ENCODE data around the gene RPS16. TPM values are rescaled to one million over a fixed set of nuclear protein-coding genes. Genes with fewer than 3 reads are reported as not detected.

Gene RPS16
- total and polyA plus RNA-seq, 9 of the 15 experiments (the other 6 are each of a cell fraction or from before 2014, with no cell fraction given), result 82.6 to 3,671 (median 2,204) TPM

- in situ Hi-C loops (cut with MboI) (no loop called here), intact Hi-C loops (cut with micrococcal nuclease) (loop anchor here (5.0 kb wide), 2 partner anchors 186 to 291 kb away; no protein-coding TSS in a partner anchor)
- no TSS peak for BruUV-seq (replicated peaks)
- POLR2A ChIA-PET, result interaction anchor here (1.1 to 1.7 kb wide), 5 partner anchors 10 to 71 kb away, joined by 3 to 15 read pairs (median 5); partner anchors contain the start of genes RPS16 and SAMD4B
- CTCF ChIA-PET (ENCODE audit: low intra/inter-chr PET ratio), result interaction anchor here (0.6 to 3.7 kb wide), 4 partner anchors 15 to 303 kb away, joined by 3 to 74 read pairs (median 4); no protein-coding TSS in a partner anchor
- no peaks in the 10 kb centered on the region for H3K27me3 ChIP-seq (ENCODE audit: control insufficient read depth in 2 of 2, insufficient read depth in 2 of 2, low read length in 2 of 2)
- H3K79me2 ChIP-seq (ENCODE audit: control insufficient read depth, insufficient read depth, low read length), result peaks cover 44% of the 10 kb centered on the region
- H3K9ac ChIP-seq (ENCODE audit: insufficient read depth in 1 of 2, low read depth in 2 of 2, low read length in 2 of 2), result peak overlapping the region; percentile 86 to 97
- H3K4me1 ChIP-seq (replicated peaks in 1 of 2; ENCODE audit: control insufficient read depth in 2 of 2, insufficient read depth in 2 of 2, low read length in 2 of 2), result peaks cover 31 to 70% of the 10 kb centered on the region in 2 experiments
- DNase-seq (ENCODE audit: extremely low read depth in 1 of 4, low spot score in 3 of 4) (peak; percentile 39 to 70 (median 58)), ATAC-seq (no peak), FAIRE-seq (no peak)
- peaks cover 20% of the 10 kb centered on the region; the same call in 2 of the 3 replicates for H3K36me3 ChIP-seq (ENCODE audit: control insufficient read depth, insufficient read depth, low read length)
- H3K9me1 ChIP-seq (ENCODE audit: control insufficient read depth, insufficient read depth, low read length), result no peaks in the 10 kb centered on the region
- peak overlapping the region; percentile 84 for H3K27ac ChIP-seq (ENCODE audit: extremely low read depth, low read depth, low read length)
- H3K9me3 ChIP-seq (replicated peaks; ENCODE audit: control insufficient read depth, insufficient read depth, low read depth, low read length), result no peaks in the 10 kb centered on the region
- H3K4me3 ChIP-seq, result peak overlapping the region; percentile 71
- peak overlapping the region; percentile 77 for H3K4me2 ChIP-seq (ENCODE audit: insufficient read depth, low read length)
- WGBS (ENCODE audit: insufficient coverage, low coverage, missing lambda C conversion rate), result 12% methylated on average over 20 of the region's 54 CpGs
- H2AFZ ChIP-seq (ENCODE audit: low read depth, low read length), result peak overlapping the region; percentile 78
- peaks cover under 1% of the 10 kb centered on the region; the same call in 1 of the 2 replicates for H4K20me1 ChIP-seq (replicated peaks; ENCODE audit: control insufficient read depth, insufficient read depth, low read length)
- TF ChIP-seq ZNF277 (CRISPR knock-in tag; IDR thresholded peaks at IDR 0.05; ENCODE audit: borderline replicate concordance) (no peak), NUFIP1 (IDR thresholded peaks at IDR 0.05; ENCODE audit: partially characterized antibody) (no peak), POU5F1 (IDR thresholded peaks at IDR 0.05; ENCODE audit: borderline replicate concordance, low read depth, low read length, partially characterized antibody) (no peak), PRMT5 (CRISPR knock-in tag; IDR thresholded peaks at IDR 0.05) (no peak), MCM5 (IDR thresholded peaks at IDR 0.05; ENCODE audit: low read depth) (no peak), ZBTB40 (IDR thresholded peaks at IDR 0.05) (no peak), ZBTB40 (CRISPR knock-in tag; IDR thresholded peaks at IDR 0.05) (no peak), POLR2G (IDR thresholded peaks at IDR 0.05; ENCODE audit: low read depth, low read length) (peak; percentile 15), ZBTB7A (IDR thresholded peaks at IDR 0.05; ENCODE audit: borderline replicate concordance, control insufficient read depth, low read depth, low read length) (peak; percentile 81), ZFP1 (CRISPR knock-in tag; IDR thresholded peaks at IDR 0.05) (no peak), SIN3A (IDR thresholded peaks at IDR 0.05; ENCODE audit: borderline replicate concordance in 2 of 2, control insufficient read depth in 1 of 2, low read depth in 2 of 2, low read length in 2 of 2) (no peak)
Observed at GRCh38 chr19:39413272-39413910, 22.4 kb downstream of the RPS16 start.

Measured in K562 (cell line).